Gastrocnemius medialis (tissue), 4 donors: ENCODE results near the gene CCDC92B.

Source experiments
- CTCF ChIP-seq, 5 experiments: fragments of 450-650 bp in 3 of 5; fragments of 200-600 bp in 2 of 5; sonication (generic) in 2 of 5; IDR thresholded peaks in 4 of 5; conservative IDR thresholded peaks in 1 of 5; 1 replicate in 4 of 5; 2 replicates in 1 of 5; pipeline ENCODE4 v1.5.1; 2016 to 2019; ENCODE audit warnings: antibody characterized with exemption in 5 of 5, mild to moderate bottlenecking in 3 of 5, moderate library complexity in 3 of 5
- POLR2A ChIP-seq, 2 donors: fragments of 450-650 bp; IDR thresholded peaks; one replicate each; pipeline ENCODE4 v1.6.1; 2017; ENCODE audit warnings: antibody characterized with exemption in 2 of 2, mild to moderate bottlenecking in 2 of 2, moderate library complexity in 2 of 2

GRCh38 chr17:2685696-2686095, 63.8 kb downstream of the CCDC92B start:
- TF ChIP-seq CTCF (IDR thresholded peaks at IDR 0.05 in 4 of 5, conservative IDR thresholded peaks at IDR 0.05 in 1 of 5): no peak
- TF ChIP-seq POLR2A (IDR thresholded peaks at IDR 0.05): no peak
